ENCODE data around the gene RGS7.
A peak's percentile ranks its signal among the peaks of the same experiment; 100 is the strongest.

RGS7 gene

DNA sequence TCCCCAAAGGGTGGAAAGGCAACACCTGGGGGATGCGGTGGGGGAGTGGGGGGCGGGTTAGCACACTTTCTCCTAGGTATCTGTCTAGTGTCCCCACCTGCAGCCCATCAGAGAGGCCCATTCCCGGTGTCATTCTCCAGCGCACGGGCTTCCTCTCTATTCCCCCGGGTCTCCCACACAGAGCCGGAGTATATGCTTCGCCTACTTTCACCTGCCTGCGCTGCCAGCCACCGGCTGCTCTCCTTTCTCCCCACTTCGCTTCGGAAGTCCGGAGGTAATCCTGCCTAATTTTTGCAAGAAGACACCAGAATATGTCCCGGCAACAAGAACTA lies 852 bp downstream of the RGS7 start:
- H3K4me3 ChIP-seq, result peak overlapping the region; percentile 73
- no peak overlapping the region for H3K27ac ChIP-seq
- no peak for DNase-seq (ENCODE audit: low spot score)
- TF ChIP-seq, protein P1, sequence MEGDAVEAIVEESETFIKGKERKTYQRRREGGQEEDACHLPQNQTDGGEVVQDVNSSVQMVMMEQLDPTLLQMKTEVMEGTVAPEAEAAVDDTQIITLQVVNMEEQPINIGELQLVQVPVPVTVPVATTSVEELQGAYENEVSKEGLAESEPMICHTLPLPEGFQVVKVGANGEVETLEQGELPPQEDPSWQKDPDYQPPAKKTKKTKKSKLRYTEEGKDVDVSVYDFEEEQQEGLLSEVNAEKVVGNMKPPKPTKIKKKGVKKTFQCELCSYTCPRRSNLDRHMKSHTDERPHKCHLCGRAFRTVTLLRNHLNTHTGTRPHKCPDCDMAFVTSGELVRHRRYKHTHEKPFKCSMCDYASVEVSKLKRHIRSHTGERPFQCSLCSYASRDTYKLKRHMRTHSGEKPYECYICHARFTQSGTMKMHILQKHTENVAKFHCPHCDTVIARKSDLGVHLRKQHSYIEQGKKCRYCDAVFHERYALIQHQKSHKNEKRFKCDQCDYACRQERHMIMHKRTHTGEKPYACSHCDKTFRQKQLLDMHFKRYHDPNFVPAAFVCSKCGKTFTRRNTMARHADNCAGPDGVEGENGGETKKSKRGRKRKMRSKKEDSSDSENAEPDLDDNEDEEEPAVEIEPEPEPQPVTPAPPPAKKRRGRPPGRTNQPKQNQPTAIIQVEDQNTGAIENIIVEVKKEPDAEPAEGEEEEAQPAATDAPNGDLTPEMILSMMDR (IDR thresholded peaks at IDR 0.05), result no peak

GRCh38 chr1:241355311-241356010 lies 1.5 kb downstream of the RGS7 start:
- Histone ChIP-seq H3K4me3 (no peak overlapping the region), H3K27ac (no peak overlapping the region)
- DNase-seq (ENCODE audit: low spot score), result no peak
- TF ChIP-seq, protein P1 (IDR thresholded peaks at IDR 0.05), result no peak

DNA sequence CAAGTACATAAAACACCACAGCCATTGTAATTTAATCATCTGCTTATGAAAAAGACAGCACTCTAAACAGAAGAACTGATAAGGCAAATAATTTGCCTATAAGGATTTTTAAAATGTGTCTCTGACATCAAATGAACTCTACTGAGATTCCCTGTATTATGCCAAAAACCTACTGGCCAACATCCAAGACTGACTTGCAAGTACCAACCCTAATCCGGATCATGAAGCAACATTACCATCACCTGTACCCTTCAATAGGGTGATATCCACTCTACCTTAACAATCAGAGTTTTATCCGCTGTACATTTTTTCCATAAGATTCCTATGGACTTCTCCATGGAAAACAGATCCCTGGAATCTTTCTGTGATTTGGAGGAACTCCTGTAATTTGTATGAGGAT lies 4.6 kb downstream of the RGS7 start:
- TF ChIP-seq, protein P1 (IDR thresholded peaks at IDR 0.05), result no peak
- DNase-seq (ENCODE audit: low spot score), result no peak
- no peak overlapping the region for H3K4me3 ChIP-seq
- no peak overlapping the region for H3K27ac ChIP-seq

DNA sequence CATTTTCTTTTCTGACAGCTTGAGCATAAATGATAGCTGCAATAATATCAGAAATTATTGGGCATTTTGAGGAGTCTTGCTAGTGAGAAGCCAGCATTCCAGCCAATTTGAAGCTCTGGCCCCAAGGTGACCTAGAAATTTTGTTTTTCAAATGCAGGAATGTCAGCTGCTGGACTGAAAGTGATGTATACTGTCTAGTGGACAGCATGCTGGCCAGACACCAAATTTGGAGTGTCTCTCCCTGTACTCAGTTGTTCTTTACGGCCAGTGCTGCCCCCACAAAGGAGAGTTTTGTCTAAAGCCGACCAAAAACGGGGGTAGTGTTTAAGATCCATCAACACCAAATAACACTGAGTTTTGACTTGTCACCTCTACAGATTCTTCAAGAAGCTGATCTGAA lies 5.2 kb downstream of the RGS7 start:
- Histone ChIP-seq H3K4me3 (no peak overlapping the region), H3K27ac (no peak overlapping the region)
- DNase-seq (ENCODE audit: low spot score), result no peak
- TF ChIP-seq, protein P1 (IDR thresholded peaks at IDR 0.05), result no peak

- DNase-seq (ENCODE audit: low spot score), result no peak
- H3K4me3 ChIP-seq, result no peak overlapping the region
- TF ChIP-seq, protein P1 (IDR thresholded peaks at IDR 0.05), result no peak
- H3K27ac ChIP-seq, result no peak overlapping the region
Observed at GRCh38 chr1:241343956-241344355, 13.0 kb downstream of the RGS7 start.

GRCh38 chr1:241336335-241336734 lies 20.7 kb downstream of the RGS7 start:
- Histone ChIP-seq H3K4me3 (no peak overlapping the region), H3K27ac (no peak overlapping the region)
- TF ChIP-seq, protein P1 (IDR thresholded peaks at IDR 0.05), result no peak
- DNase-seq (ENCODE audit: low spot score), result no peak

GRCh38 chr1:241332987-241333386 lies 24.0 kb downstream of the RGS7 start:
- DNase-seq (ENCODE audit: low spot score), result no peak
- Histone ChIP-seq H3K4me3 (no peak overlapping the region), H3K27ac (no peak overlapping the region)
- TF ChIP-seq, protein P1 (IDR thresholded peaks at IDR 0.05), result no peak

Measured in coronary artery (tissue), 2 donors.